ENCODE measurements around the gene BPIFA2.

Gene BPIFA2

GRCh38 chr20:33202451-33202850, 34.5 kb downstream of the BPIFA2 start:
- no peak for DNase-seq

DNA sequence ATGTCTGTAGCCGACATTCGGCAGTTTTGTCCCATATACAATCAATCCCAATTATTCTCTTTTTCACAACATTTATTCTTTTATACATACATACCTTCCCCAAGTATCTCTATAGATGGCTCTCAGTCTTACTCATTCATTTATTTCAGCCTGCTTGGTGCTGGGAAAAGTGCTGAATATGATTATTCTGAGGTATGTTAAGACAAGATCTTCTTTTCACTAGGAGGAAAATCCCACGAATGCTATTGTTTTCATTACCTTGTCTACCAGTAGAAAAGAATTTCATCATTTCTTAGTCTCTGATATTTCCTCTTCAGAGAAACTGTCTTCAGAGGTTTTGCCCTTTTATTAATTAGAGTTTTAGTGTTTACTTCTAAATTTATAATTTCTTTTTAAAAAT, 35.5 kb downstream of the BPIFA2 start:
- DNase-seq, result no peak

DNA sequence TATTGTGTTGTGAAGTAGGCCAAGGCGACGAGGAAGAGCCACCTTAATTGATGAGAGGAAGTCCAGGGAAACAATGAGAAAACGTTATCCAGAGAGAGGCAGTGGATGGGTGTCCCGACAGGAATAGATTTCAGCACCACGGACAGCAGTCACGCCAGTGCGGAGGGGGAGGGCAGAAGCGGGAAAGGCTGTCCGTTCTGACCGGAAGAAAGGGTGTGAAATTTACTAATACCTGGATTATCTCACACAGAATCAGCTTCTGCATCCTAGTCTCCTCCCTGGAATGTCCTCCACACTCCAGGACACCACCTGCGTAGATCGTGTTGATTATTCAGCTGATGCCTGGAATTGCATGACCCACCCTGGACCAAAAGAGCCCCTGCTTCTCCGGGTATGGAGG, 41.8 kb downstream of the BPIFA2 start:
- no peak for DNase-seq

GRCh38 chr20:33210371-33210770, 42.4 kb downstream of the BPIFA2 start:
- DNase-seq, result no peak

DNA sequence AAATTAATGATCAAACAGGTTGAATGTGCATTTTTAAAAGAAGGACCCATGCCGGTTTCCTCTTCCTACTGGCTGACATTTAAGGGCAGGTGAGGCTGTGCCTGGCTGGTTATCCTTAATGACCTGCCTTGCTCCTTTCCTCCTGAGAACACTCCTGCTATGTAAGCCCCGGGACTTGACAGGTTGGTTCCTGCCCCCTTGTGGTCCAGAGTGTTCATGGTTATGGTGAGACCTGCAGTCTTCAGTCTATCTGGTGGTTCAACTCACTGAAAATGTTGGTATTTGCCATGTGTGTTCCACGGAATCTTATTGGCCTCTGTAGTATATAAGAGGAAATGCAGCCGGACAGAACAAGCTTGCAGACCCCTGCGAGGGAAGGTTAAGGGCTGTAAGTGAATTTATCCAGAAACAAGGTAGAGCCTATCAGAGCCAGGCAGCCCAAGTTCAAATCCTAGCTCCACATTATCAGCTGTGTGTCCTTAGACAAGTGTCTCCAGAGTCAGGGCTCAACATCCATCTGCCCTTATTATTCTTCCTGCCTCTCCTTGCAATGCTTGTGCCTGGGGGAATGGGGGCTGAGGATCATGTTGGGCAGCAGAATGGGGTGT, 44.0 kb downstream of the BPIFA2 start:
- peak; percentile 6 for DNase-seq

GRCh38 chr20:33217052-33217451, 49.1 kb downstream of the BPIFA2 start, which contains the start of gene BPIFA3:
BPIFA3 (plus strand) TSS chr20:33217352; CDS start chr20:33217537, 185 bp downstream.
- DNase-seq, result no peak

GRCh38 chr20:33224399-33224798, 56.4 kb downstream of the BPIFA2 start:
- no peak for DNase-seq

GRCh38 chr20:33229843-33230242, 61.9 kb downstream of the BPIFA2 start:
- DNase-seq, result no peak
